ENCODE results near the gene ZNF3. TPM values are rescaled to one million over a fixed set of nuclear protein-coding genes. Genes with fewer than 3 reads are reported as not detected.

Gene ZNF3
- total and polyA plus RNA-seq, 9 of the 15 experiments (the other 6 are each of a cell fraction or from before 2014, with no cell fraction given), result 30.0 to 64.9 (median 51.5) TPM

GRCh38 chr7:100106633-100107032 is 25.1 kb upstream of the ZNF3 start:
- peaks cover 8% of the 10 kb centered on the region; the same call in 2 of the 3 replicates for H3K79me2 ChIP-seq (ENCODE audit: control insufficient read depth, insufficient read depth, low read length)
- no peak overlapping the region for H2AFZ ChIP-seq (ENCODE audit: low read depth, low read length)
- H3K9me3 ChIP-seq (replicated peaks; ENCODE audit: control insufficient read depth, insufficient read depth, low read depth, low read length), result no peaks in the 10 kb centered on the region
- no peak for ATAC-seq
- intact Hi-C loops (cut with micrococcal nuclease), result no loop called here
- H3K27ac ChIP-seq (ENCODE audit: extremely low read depth, low read depth, low read length), result no peak overlapping the region
- TF ChIP-seq RBFOX2 (IDR thresholded peaks at IDR 0.05; ENCODE audit: low read depth, low read length) (peak; percentile 60), ARID4B (CRISPR knock-in tag; IDR thresholded peaks at IDR 0.05) (no peak), BHLHE40 (IDR thresholded peaks at IDR 0.05; ENCODE audit: low read length) (no peak), KDM4B (IDR thresholded peaks at IDR 0.05; ENCODE audit: borderline replicate concordance in 2 of 2, low read depth in 1 of 2) (no peak), POLR2G (IDR thresholded peaks at IDR 0.05; ENCODE audit: low read depth, low read length) (peak; percentile 42; the same call in 1 of the 2 replicates)
- H3K9ac ChIP-seq (ENCODE audit: insufficient read depth in 1 of 2, low read depth in 2 of 2, low read length in 2 of 2), result peak overlapping the region in 1 of 2 experiments; percentile 62; a peak in 1 of 4 replicates
- WGBS (ENCODE audit: insufficient coverage, low coverage, missing lambda C conversion rate), result 80% methylated on average over 17 of the region's 17 CpGs
- H3K4me2 ChIP-seq (ENCODE audit: insufficient read depth, low read length), result no peak overlapping the region
- FAIRE-seq, result no peak
- BruUV-seq (replicated peaks), result no TSS peak
- POLR2A ChIA-PET, result interaction anchor here (0.5 to 1.0 kb wide), 3 partner anchors 13 to 24 kb away, joined by 3 to 7 read pairs (median 3); partner anchors contain the start of gene MBLAC1
- CTCF ChIA-PET (ENCODE audit: low intra/inter-chr PET ratio), result no interaction called here
- H3K27me3 ChIP-seq (ENCODE audit: control insufficient read depth in 2 of 2, insufficient read depth in 2 of 2, low read length in 2 of 2), result no peaks in the 10 kb centered on the region
- no peaks in the 10 kb centered on the region for H3K9me1 ChIP-seq (ENCODE audit: control insufficient read depth, insufficient read depth, low read length)
- no peaks in the 10 kb centered on the region for H4K20me1 ChIP-seq (replicated peaks; ENCODE audit: control insufficient read depth, insufficient read depth, low read length)
- in situ Hi-C loops (cut with MboI), result no loop called here
- peak in 1 of 4 experiments; percentile 5 for DNase-seq (ENCODE audit: extremely low read depth in 1 of 4, low spot score in 3 of 4)
- H3K4me3 ChIP-seq, result no peak overlapping the region
- peaks cover 7 to 45% of the 10 kb centered on the region in 2 experiments; a peak in 4 of 5 replicates for H3K4me1 ChIP-seq (replicated peaks in 1 of 2; ENCODE audit: control insufficient read depth in 2 of 2, insufficient read depth in 2 of 2, low read length in 2 of 2)
- H3K36me3 ChIP-seq (ENCODE audit: control insufficient read depth, insufficient read depth, low read length), result peaks cover 71% of the 10 kb centered on the region; the same call in 2 of the 3 replicates
